AG10803 (cell line): Measurements from ENCODE around the gene SMIM20.

Source experiments
- DNase-seq: peaks from one replicate; pipeline ENCODE4 v3.0.0; 2010; ENCODE audit warnings: low read depth
- H3K4me3 ChIP-seq: 2 replicates; pipeline ENCODE4 v1.5.1; 2011; ENCODE audit warnings: mild to moderate bottlenecking, low read length, control low read depth
- TF ChIP-seq, protein P1 (sequence below): conservative IDR thresholded peaks from 2 replicates; pipeline ENCODE4 v1.5.1; 2011; ENCODE audit warnings: mild to moderate bottlenecking, low read length, control low read depth, inconsistent platforms

SMIM20 gene

DNA sequence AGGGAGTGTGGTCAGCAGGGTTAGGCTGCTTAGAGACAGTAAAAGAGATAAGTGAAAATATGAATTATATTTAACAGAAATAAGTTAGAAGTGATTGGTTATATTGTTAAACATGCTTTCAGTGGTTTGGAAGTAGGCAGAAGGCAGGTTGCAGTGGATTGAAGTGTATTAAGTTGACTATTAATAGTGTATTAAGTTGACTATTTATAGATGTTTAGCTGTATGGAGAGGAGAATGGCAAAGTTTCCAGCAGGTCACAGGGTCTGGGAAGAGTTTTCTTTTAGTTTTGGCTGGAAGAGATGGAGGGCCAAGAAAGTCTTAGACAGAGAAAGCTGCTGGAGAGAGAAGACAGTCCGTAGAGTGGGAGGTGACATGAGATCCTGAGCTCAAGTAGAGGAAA is 7.9 kb downstream of the SMIM20 start:
- TF ChIP-seq, protein P1, sequence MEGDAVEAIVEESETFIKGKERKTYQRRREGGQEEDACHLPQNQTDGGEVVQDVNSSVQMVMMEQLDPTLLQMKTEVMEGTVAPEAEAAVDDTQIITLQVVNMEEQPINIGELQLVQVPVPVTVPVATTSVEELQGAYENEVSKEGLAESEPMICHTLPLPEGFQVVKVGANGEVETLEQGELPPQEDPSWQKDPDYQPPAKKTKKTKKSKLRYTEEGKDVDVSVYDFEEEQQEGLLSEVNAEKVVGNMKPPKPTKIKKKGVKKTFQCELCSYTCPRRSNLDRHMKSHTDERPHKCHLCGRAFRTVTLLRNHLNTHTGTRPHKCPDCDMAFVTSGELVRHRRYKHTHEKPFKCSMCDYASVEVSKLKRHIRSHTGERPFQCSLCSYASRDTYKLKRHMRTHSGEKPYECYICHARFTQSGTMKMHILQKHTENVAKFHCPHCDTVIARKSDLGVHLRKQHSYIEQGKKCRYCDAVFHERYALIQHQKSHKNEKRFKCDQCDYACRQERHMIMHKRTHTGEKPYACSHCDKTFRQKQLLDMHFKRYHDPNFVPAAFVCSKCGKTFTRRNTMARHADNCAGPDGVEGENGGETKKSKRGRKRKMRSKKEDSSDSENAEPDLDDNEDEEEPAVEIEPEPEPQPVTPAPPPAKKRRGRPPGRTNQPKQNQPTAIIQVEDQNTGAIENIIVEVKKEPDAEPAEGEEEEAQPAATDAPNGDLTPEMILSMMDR = no peak
- no peak overlapping the region for H3K4me3 ChIP-seq
- DNase-seq = no peak

DNA sequence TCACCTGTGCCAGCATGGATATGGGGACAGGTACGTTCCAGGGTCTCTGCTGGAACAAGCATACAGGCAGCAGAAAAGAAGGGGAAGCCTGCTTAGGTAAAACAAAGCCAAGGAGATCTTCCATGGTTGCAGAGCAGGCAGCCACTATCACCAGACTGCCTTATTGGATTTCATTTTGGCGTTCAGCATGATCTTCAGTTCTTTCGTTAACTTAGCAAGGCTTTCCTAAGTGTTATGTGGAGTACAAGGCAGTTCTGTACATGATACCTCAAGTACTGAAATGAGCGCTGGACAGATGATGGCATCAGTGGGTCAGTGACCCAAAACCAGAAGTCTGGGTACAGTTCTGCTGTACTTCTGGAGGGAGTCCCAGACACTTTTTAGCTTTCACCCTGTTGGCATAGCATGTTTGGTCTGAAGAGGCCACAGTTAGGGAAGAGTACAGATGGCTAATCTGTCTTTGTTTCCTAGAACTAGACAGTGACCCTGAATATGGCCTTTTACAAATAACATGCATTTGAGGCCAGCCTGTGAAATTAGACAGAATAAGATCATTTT is 8.9 kb downstream of the SMIM20 start:
- H3K4me3 ChIP-seq = no peak overlapping the region
- TF ChIP-seq, protein P1 = no peak
- no peak for DNase-seq

DNA sequence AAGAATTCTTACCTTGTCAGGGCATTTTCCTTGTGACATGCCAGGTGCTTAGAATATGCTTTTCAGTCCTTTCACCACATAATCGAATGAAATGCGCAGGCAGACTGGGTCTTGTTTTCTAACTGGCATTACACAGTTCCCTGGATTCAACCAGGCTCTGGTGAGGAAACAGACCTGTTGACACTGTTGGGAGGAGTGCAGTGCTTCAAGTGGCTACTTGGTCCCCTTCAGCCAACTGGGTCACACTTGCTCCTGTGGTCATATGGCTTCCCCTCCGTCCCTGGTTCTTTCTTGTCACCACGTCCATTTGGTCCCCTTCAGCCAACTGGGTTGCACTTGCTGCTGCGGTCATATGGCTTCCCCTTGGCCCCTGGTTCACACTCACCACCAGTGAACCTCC is 9.7 kb downstream of the SMIM20 start:
- no peak for DNase-seq
- TF ChIP-seq, protein P1 = no peak
- no peak overlapping the region for H3K4me3 ChIP-seq

DNA sequence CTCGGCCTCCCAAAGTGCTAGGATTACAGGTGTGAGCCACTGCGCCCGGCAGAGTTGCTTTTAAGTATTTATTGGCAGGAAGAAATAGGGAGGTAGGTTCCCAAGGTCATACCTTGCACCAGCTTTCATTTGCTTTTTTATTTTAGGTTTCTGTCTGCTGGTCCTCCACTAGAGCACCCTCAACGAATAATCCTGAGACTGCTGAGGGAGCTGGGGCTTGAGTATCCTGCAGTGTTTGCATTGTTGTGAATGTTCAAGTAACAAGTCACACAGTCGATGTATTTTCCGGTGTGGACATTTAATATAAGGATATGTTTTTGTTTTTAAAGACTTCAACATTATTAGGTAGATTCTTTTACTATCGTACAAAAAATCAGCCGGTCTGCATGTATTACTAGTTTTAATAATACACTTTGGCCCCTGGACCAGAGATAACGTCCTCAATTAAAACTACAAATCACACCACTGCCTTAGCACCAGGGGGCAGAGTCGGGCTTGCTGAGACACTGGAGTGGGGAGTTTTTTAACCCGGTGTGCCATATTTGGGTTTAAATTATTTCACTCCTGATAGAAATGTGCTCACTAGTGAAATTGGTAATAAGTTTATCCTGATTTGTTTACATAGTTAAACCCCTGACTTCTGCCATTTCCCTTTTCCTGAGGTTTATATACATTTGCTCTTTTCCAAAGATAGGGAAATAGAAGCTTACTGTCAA is 11.6 kb downstream of the SMIM20 start:
- TF ChIP-seq, protein P1 = peak; percentile 65
- no peak overlapping the region for H3K4me3 ChIP-seq
- peak; percentile 41 for DNase-seq

DNA sequence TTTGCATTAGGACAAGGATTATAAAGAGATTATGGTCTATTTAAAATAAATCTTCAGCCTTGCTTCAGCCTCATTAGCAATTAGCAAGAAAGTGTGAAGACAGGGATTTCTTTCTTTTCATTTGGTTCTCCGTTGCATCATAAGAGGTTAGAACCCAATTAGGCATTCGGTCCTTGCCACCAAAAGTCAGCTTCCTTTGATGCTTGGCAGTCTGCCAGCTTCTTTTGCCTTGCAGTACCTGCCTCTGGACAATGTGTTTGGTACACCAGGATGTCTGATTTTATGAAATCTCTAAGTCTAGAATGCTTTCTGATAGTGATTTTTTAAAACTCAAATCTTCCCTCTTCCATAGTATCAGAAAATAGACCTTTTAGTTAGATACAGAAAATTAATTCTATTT is 12.4 kb downstream of the SMIM20 start:
- H3K4me3 ChIP-seq = no peak overlapping the region
- DNase-seq = no peak
- TF ChIP-seq, protein P1 = no peak

DNA sequence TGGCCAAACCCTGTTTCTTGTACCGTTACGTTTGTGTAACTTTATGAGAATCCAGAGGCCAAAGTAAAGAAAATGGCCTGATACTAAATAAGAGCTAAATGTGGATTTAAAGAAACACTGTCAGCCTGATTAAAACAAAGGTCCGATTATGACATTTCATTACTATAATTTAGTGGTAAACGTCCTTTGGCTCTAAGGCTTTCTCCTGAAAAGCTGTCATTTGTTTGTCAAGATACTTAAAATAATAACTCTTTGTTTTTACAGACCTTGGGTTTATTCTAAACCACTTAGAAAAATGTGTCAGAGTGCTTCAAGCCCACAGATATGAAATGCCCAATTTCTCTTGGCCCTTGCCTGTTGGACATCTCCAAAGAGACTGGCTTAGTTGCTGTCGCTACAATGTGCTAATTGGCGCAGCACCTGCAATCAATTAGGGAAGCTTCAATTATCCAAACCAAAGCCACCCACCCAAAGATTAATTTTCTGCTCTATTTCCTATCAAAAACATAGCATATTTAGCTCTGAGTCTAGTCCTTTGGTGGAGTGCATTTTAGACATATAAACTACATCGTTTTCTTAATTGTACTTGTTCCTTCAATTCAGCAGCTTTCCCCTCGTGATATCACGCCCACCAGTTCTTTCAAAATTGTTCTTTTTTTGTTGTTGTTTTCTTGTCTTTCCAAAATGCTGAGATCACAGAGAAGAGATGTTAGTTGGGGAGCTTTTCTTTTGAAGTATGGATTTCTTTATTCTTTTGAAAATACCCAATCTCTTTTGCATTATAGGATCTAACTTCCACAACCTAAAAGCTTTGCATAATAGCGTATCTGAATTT is 13.6 kb downstream of the SMIM20 start:
- DNase-seq = no peak
- TF ChIP-seq, protein P1 = no peak
- no peak overlapping the region for H3K4me3 ChIP-seq
